RKO (cell line): ENCODE results near the gene GMPR.

Experiments
- DNase-seq: peaks from one replicate; pipeline ENCODE4 v3.0.0-alpha.2; 2016; ENCODE audit warnings: low spot score

GMPR gene

DNA sequence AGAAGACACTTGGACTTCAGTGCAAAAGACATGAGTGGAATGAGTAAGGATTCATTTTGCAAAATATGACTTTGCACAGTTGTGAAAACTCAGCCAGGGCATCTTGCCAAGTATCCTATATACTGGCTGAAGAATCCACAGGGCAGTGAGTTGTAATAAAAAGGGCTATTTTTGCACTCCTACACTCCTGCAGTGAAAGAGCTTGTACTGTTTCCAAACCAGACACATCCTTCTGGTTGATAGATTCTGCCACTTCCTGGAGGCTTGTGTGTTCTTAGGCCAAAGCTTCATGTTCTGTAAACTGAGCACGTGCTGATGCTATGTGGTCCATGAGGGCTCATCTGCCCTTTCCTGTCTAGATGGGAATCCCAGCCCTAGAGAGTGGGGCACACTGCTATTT lies 34.9 kb downstream of the GMPR start:
- DNase-seq: no peak

DNA sequence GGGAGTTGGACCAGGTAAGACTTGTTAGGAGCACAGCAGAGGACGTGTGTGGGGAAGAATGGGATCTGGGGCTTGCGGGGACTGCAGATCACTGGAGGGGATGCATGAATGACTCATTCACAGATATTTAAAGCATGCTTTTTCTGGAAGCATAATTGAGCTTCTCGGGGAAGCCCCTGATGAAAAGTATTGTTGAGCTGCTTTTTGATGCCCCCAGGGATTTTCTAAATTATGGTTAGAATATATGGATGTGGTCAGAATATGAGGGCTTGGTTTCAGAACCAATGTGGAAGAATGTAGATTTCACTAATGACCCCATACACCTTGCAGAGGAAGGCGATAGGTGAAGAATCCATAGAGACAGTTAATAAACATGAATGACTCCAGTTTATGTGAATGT lies 36.1 kb downstream of the GMPR start:
- no peak for DNase-seq

DNA sequence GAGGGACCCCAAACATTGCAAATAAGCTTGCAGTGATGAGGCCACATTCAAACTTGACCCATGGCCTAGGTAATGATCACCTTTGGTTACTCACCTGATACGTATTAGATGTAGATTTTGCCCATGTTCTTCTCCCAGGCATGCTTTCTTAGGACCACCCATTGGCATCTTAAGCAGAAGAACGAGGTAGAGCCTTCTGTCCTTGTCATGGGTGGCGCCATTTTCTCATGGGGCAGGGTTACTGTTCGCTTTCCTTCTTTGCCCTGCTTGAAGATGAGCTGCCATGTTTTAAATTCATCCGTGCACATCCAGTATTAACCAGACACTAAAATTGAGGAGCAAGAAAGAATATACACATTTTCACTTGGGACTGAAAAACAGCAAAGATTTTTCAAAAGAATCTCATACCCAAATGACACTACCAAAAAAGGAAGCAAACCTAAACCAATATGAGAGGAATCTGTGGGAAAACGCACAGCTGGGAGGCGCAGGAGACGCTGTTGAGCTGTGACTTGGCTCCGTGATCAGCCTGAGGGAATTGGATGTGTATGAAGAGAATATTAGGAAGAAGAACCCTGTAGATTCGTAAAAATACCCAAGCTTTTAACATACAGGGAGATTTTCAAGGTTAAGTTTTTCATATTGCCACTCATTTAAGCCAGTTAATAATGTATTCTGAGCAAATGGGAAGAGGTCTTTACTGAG lies 36.6 kb downstream of the GMPR start:
- DNase-seq: no peak

DNA sequence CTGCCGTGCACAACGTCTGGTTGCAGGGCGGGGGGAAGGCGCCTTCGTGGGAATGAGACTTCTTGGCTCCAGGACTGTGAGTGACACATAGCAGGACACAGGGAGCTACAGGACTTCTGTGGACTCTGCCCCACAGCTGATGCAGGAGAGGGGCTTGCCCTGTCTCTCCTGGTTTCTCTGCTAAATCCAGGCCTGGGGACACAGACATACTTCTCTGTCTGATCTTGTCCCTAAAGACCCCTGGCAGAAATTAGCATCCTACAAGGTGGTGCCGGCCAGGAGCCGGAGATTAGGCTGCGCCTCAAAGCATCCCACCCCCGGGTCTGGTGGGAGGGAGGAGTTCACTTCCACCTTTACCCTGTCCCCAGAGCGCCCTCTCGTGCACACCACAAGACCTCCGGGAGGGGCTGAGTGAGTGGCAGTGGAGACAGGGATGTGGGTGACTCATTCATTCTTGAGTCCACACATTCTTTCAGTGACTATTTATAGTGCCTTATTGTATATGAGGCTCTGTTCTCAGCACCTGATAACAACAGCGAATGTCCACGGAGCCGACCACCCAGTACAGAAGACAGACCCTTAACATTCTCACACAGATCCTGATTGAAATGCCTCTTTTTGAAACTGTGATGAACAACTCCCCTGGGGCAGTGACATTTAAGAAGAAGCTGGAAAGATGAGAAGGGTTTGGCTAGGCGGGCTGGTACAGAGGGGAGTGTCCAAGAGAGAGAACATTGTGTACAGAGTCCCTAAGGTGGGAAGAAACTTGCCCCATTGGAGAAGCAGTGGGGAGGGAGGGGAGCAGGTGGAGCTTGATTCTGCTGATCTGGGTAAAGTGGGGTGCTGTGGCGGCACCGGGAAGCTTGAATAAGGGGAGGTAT lies 39.0 kb downstream of the GMPR start:
- peak; percentile 87 for DNase-seq

DNA sequence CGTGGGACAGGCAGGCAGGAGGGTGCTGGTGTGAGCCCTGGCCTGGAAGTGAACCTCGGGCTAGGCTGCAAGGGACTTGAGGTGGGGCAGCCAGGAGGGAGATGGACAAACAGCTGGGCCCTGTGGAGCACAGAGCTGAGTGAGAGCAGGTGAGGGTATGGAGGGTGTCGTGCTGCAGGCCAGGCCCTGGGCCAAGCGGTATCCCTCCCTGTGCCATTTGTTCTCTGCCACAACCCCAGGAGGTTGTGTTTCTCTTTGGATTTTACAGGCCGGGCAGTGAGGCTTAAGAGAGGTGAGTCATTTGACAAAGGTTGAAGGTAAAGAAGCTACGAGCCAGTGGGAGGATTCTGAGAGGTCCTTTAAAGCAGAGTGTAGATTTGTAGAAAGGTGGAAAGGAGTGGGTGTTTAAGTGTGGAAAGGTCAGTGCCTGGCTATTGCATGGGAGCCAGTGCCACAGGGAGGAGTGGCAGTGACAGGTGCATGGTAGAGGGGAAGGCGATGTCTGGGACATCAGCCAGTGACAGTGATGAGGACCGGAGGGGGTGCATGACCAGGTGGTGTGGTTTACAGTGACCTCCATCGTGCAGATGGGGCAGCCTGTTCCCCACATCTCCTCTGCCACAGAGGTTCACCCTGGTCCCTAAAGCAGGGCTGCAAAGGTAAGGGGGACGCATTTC lies 39.8 kb downstream of the GMPR start:
- no peak for DNase-seq

DNA sequence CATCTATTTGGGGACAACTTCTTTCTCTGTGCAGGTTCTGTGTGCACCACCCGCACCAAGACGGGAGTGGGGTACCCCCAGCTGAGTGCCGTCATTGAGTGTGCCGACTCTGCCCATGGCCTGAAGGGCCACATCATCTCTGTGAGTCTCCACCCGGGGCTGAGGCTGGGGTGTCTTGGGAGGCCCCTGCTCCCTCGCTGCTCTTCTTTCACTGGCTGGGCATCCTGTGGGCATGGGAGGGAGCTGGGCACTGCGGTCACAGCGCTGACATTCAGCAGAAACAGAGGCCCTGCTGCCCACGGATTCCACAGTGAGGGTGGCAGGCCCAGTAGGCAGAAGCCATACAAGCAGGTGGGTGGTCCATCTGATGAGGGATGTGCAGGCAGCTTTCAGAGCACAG lies 40.4 kb downstream of the GMPR start:
- no peak for DNase-seq

DNA sequence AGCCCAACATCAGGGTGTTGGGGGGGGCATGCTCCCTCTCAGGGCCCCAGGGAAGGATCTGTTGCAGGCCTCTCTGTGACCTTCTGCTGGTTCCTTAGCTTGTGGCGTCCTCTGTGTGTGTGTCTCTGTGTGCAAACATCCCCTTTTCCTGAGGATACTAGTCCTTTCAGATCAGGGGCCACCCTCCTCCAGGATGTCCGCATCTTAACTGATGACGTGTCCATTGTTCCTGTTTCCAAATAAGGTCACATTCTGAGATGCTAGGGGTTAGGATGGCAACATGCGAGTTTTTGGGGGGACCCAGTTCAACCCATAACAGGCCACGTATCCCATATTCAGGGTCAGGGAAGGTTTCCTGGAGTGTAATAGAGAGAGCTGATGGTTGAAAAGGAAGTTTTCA lies 40.9 kb downstream of the GMPR start:
- no peak for DNase-seq

DNA sequence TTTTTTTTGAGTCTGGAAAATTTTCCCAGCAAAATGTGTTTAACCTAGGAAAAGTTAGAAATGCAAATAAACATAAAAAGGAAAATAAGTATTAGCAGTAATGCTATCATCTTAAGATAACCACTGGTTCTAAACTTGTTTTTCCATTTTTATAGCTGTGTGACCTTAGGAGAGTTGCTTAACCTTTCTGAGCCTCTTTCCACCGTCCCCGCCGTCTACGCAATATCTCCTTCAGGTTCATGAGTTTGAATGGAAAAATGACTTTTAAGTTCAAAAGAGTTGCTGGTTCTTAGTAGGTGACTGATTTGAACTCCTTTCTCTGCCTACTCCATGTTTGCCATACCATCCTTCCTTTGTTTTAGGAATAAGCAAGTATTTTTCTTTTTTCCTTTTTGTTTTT lies 44.0 kb downstream of the GMPR start:
- DNase-seq: no peak

DNA sequence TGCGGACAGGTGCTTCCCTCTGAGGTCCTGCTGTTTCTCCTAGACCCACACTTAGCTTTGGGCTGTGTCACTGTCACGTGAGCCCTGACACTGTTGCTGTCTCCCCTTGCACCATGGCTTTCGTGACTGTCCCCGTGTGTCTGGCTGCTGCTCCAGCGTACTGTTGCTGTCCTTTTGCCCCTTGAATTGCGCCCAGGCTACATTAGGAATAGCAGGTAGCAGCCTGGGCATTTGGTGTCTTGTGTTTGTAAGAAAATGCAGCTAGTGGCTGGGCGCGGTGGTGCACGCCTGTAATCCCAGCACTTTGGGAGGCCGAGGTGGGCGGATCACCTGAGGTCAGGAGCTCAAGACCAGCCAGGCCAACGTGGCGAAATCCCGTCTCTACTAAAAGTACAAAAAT lies 46.1 kb downstream of the GMPR start:
- no peak for DNase-seq

DNA sequence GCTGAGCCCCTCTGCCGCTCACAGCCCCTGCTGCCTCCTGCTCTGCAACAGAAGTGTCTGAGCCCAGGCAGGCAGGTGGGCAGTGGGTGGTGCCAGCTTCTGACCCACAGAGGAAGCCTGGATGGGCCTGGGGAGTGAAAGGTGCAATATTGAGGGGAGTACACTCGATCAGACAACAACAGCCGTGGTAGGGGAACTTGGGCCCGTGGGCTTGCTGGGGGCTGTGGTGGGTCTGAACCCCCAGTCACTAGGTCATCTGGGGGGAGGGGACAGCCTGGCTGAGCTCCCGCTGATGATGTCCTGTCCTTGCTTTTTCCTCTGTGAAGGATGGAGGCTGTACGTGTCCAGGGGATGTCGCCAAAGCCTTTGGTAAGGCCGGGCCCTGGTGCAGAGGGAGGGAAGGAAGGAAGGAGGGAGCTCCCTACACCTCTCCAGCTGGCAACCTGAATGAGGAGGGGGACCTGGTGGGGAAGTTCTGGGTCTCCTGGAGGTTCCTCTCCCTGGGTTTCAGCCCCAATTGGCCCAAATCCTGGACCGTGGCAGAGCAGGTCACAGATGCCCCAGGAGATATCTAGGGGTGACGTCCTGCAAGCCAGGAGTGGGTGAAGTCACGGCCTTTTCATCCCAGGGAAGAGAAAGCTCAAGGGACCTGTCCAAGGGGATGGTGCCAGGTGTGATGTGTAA lies 47.2 kb downstream of the GMPR start:
- DNase-seq: no peak

DNA sequence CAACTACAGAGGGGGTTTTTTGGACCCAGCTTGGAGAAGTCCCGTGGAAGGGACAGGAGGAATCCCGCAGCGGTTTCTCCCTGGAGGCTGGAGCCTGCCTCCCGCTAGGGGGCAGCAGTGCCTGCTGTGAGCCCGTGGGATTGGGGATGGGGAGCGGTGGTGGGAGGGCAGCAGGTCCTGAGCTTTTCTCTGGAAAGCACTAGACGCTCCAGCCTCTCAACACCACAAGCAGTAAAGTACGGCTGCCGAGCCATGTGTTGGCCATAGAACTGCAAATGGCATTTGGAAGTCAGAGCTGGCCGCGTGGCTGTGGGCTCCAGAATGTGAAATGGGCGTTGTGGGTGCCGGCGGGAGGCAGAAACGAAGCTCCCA lies 47.8 kb downstream of the GMPR start:
- DNase-seq: no peak

DNA sequence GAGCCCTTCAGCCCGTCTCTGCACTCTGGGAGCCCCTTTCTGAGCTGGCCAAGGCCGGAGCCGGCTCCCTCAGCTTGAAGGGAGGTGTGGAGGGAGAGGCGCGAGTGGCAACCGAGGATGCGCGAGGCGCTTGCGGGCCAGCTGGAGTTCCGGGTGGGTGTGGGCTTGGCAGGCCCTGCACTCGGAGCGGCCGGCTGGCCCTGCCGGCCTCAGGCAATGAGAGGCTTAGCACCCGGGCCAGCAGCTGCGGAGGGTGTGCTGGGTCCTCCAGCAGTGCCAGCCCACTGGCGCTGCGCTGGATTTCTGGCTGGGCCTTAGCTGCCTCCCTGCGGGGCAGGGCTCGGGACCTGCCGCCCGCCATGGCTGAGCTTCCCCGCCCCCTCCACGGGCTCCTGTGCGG lies 49.8 kb downstream of the GMPR start:
- DNase-seq: no peak

DNA sequence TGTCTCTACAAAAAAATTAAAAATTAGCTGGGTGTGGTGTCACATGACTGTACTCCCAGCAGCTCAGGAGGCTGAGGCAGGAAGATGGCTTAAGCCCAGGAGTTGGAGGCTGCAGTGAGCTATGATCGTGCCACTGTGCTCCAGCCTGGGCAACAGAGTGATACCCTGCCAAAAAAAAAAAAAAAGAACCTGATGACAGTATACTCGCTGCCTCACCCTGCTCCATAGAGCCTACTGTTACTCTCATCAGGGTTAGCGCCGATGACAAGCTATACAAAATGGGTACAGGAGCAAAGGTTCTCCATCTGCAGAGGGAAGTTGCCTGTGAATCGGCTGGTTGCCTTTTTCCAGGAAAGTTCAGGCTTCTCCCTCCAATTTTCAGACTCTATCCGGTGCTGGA lies 53.4 kb downstream of the GMPR start:
- DNase-seq: no peak

DNA sequence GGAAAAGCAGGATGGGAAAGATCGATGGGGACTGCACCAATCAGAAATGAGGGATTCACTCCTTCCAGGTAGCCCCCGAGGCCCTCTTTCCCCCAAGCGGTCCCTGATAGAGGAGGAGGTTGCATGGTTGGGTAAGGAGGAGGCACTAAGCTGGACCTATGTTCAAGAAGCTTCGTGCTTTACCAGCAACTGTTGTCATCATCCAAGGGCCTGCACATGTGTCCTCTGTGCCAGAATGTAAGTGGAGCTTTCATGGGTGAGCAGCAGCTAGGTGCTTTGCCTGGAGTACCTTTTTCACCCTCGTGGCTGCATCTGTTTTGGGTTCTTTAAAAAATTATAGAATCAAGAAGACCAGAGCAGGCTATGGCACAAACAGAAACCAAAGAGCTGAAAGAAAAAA lies 54.0 kb downstream of the GMPR start:
- no peak for DNase-seq

DNA sequence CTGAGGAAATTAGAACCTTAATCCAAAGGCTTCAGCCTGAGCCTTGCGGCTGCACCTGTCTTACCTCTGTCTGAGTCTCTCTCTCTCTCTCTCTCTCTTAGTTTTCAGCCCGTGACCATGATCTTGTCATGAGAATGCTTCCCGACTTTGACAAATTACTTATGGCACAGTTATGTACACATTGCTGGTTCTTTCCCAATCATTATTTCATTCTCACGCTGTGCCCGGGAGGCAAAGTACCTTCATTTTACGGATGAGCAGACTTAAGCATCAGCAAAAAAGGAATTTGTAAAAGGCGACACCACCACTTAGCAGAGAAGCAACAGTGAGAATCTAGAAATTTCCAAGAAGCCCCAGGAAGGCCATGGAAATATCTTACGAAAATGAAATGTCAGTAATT lies 54.6 kb downstream of the GMPR start:
- DNase-seq: no peak

DNA sequence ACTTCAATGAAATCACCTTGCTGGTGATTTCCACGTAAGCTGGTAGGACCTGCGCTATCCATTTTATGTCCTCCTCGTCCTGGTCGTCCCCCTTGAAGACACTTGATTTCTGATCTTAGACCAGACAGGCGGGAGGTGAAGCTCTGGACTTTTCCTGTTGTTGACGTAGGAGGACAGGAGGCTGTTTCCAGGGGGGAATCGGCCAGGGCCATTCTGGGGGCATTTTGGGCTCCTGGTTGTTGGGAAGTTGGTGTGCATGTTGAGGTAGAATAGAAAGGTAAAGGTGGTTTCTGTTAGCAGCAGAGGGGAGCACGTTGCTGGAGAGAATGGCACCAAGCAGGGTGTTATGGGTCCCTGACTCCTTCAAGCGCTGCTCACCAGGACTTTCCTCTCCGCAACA lies 56.0 kb downstream of the GMPR start:
- no peak for DNase-seq

DNA sequence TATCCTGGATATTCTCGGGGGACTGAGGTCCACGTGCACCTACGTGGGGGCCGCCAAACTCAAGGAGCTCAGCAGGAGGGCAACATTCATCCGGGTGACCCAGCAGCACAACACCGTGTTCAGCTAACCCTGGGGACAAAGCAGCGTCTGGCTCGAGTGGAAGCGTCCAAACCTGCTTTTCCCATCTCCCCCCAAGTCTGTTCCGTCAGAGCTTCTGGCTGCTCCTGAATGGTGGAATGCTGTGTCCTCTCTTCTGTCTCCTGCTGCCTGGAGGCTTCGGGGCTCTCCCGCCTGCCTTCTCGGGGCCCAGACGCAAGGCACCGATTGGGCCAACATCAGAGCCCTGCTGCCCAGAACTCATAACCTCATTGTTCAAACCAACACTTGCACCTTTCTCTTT lies 56.7 kb downstream of the GMPR start:
- DNase-seq: no peak

DNA sequence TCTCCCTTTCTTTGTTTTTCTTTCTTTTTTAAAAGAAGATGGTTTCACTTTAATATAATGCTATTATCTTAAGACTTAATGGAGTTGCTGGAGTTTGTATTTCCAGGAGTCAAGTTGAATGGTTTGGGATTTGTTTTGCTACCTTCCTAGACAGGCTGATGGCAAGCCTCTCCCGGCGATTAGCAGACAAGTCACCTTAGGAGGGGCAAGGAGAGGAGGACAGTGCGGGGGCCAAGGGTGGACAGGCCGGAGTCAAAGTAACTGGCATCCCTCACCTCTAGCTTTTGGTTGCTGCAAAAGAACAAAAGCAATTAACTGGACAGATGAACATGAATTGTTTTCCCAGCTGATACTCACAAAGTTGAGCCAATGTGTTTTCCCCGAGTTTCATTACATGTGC lies 57.1 kb downstream of the GMPR start:
- no peak for DNase-seq

DNA sequence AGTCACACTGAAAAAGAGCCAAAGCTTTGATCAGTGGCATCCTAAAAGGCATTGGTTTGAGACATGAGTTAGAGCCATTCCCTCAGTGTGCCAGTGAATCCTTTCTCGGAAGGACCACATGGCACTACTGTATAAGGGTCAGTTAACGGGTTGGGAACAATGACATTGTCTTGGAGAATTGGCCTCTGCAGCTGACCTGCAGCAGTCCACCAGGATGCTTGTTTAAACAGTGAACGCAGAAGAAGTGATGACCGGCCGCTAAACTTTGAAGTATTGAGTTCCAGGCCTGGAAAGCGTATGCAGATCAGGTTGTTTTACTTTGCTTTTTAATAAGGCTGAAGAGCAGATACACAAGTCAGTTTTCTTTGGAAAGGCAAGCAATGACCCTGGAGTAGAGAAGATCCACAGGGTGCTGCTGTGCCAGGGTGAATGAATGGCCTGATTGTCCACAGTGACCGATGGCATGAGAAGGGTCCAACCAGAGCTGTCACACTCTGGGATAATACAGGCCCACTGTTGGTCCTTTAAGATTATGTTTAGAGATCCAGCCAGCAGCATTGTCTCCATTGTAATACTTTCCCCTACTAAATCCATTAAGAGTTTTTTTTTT lies 57.8 kb downstream of the GMPR start:
- no peak for DNase-seq

DNA sequence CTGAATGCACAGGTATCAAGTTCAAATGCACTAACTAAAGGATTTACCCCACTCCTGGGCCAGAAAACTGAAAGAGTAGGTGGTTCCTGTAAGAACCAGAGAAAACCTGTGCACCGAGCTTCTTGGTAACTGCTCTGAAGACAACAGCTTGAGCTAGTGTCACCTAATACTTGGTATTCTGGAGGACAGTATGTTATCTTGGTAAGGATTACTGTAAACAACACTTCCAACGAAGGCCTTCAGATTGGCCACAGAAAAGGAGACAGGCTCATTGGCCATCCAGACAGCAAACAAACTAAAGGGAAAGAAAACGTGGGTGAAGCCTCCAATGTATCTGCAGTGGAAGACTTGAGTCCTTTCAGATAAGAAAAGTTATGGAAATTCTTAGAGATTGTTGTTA lies 61.5 kb downstream of the GMPR start:
- DNase-seq: no peak

DNA sequence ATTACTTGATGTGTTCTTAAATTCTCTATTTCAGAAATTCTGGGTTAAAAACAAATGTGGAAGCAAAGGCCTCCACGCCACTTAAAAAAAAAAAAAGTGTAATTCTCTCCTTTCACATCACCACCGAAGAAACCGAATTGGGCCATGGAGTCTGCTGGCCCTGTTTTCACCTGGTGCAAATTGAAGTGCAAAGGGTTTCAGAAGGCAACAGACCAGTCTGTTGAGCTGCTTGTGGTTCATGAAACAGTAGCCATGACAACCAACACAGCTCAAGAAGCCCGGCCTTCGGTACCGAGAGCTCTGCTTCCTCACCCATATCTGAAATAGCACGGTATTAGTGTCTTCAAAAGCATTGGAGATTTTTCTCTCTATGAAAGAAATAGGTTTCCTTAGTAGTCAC lies 63.1 kb downstream of the GMPR start:
- DNase-seq: no peak
